ENCODE results near the gene RNASE11.
"Not testable (repeated sequence)": the region's sequence is repeated elsewhere in the genome, so short reads cannot be mapped to it uniquely, and the experiment has no call there.

Gene RNASE11

GRCh38 chr14:20587489-20588154 is at the start of gene RNASE11:
TSS of gene RNASE11 (minus strand) at chr14:20588001.
- DNase-seq, result no peak

DNA sequence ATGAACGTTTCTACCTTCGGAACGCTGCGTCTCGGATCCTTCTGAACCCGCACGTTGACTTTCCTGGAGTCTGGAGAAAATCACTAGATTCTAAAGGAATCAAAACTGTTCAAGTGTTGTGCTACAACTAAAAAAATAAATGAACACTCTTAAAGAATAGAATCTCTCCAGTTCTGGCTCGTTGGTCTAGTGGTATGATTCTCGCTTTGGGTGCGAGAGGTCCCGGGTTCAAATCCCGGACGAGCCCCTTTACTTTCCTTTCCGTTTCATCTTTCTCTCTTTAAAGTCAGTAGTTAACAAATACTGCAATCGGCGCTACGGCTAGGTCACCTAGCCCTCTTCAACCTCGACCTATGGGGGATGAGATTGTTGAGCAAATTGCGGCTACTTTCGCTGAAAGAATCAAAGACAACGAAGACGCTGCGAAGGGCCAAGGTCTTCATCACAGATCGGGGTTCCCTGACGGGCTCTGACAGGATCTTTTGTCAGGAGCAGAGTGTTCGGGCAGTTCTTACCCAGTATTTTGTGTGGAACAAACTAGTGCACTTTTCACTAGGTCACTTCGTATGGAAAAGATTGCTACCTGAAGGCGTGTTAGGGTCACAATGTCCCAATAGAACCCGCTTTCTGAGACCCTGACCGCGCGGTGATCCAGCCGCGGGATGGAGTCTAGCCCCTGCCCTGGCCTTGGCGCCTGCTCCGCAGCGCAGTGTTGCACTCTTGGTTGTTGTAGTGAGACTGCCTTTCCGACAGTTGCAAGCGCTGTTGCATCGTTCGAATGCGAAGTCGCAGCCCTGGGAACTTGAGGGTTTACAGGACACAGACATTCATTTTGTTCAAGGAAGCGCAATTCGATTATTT is 45.3 kb upstream of the RNASE11 start:
- no peak for DNase-seq

DNA sequence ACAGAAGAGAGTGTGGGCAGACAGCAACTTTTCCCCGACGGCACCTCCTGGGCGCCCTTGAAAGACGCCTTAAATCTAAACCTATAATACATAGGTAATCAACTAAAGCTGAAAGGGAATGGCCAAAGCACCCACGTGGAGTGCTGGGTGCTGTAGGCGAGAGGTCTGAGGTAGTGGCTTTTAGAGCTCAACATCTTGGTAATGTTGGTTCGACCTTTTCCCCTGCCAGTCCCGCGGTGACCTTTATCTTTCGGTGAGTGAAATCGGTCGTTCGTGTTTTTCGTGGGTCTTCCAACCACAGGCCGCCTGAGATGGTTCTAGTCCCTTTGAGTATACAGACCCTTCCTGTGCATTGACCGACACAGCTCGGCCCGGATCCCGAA is 44.6 kb upstream of the RNASE11 start:
- DNase-seq, result no peak

- DNase-seq, result no peak
Measured at GRCh38 chr14:20631880-20632389, 44.1 kb upstream of the RNASE11 start.

- no peak for DNase-seq
Measured at GRCh38 chr14:20631023-20631879, 43.5 kb upstream of the RNASE11 start.

DNA sequence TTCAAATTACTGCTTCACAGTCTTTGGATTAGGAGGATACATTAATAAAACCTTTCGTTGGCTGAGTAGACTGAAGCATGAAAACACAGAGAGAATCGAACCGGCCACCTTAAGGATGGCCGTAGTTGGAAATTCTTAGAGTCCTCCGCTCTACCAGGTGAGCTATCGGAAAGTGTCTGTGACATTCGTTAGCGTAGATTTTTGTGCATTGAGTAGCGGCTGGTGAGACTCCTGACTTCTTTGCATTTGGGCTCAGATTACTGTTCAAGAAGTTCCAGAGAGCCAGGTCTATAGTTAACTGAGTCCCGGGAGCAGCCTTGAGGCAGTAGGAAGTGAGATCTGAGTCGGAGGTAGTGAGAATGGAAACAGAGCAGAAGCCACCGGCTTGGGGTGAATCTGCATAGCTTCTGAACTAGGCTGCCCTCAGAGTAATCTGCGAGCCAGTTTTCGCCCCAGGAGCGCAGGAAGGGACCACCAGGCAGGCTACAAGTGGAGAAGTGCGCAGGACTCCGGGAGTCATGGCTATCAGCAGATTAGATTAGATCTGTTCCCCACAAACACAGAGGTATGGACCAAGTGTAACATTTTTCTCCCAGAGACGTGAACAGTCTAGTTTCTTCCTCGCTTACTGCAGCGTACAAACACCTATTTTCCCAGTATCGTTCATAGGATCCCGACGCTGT is 42.7 kb upstream of the RNASE11 start:
- no peak for DNase-seq

DNA sequence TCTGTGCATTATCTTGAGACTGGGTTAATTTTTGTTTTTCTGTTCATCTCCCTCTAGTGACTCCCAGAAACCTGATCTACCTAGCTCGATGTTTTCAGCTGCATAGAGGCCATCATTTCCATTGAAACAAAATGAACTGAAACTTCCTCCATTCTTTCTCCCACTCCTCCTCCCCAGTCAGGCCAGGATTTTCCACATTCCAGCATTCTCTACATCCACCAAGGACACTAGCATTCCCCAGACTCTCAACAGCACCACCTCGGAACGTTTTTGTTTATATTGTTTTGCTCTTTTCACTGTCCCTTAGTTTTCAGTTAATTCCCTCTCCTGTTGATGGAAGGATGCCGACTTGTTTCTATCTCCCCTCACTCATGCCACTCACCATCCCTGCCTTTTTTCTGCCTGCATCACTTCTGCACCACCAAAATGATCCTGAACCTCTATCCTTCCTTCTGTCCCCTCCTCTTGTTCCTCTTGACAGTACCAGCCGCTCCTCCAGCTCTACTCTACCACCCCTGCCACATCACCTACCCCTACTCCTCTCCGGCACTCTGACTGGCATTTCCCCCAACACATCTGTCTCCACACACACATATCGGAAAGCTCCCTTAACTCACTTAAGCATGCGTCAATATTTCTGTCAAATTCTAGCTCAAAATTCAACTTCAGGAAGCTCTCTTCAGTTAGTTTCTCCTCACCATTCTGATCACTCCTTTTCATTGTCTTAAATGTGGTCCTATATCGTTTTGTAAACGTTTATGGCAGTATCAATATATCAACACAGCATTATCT is 40.5 kb upstream of the RNASE11 start:
- DNase-seq, result no peak

DNA sequence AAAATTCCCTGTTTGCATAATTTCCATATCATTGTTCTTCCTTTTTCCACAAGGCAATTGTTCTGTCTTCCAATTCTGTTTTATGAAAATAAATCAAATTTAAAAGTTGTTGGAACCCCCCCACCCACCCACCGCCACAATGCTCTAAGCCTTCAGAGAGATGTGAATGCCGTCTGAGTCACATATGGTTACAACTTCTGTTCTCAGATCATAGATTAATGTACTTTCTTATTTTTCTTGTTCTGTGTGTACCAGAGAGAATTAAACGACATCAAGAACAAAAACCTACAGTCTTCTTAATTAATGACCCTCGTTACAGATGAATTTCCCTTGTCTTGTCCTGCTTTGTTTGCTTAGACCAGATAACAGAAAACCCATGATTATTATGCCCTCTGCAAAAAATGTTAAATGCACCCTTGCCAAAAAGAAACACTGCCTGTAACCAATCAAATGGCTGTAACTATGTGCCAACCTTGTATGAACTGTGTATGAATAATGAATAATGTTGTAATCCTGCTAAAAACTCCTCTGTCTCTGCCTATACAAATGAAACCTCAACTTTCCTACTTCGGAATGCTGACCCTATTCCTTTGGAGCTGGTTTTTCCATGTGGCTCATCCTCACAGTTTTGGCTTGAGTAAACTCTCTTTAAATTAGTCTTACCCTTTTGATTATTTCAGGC is 39.7 kb upstream of the RNASE11 start:
- DNase-seq, result no peak

- no peak for DNase-seq
Measured at GRCh38 chr14:20626274-20626673, 38.5 kb upstream of the RNASE11 start.

DNA sequence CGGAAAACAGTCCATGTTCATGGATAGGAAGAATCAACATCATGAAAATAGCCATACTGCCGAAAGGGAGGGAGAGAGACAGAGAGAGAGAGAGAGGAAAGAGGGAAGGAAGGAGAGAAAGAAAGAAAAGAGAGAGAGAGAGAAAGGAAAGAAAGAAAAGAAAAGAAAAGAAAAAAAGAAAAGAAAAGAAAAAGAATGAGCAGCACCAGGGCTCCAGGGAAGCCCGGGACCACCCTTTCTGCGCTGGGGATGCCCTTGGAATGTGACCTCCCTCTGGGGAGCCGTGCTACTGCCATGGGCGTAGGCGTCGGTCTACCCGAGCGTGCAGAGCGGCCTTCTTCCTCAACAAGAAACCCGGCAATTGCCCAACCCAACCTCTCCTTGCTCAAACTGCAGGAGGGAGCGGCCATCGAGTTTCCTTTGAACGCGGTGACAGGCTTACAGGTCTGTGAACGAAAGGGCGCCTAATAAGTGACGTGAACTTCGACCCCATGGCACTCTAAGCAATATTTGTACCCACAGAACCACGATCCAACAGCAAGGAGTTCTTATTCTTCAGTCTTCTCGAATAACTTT is 36.8 kb upstream of the RNASE11 start:
- DNase-seq, result no peak

DNA sequence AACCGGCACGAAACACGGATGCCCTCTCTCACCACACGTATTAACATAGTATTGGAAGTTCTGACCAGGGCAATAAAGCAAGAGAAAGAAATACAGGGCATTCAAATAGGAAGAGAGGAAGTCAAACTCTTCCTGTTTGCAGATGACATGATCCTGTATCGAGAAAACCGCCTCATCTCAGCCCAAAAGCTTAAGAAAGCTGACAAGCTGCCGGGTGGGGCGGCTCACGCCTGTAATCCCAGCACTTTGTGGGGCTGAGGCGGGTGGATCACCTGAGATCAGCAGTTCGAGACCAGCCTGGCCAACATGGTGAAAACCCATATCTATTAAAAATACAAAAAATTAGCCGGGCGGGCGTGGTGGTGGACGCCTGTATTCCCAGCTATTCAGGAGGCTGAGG is 36.0 kb upstream of the RNASE11 start:
- no peak for DNase-seq

DNA sequence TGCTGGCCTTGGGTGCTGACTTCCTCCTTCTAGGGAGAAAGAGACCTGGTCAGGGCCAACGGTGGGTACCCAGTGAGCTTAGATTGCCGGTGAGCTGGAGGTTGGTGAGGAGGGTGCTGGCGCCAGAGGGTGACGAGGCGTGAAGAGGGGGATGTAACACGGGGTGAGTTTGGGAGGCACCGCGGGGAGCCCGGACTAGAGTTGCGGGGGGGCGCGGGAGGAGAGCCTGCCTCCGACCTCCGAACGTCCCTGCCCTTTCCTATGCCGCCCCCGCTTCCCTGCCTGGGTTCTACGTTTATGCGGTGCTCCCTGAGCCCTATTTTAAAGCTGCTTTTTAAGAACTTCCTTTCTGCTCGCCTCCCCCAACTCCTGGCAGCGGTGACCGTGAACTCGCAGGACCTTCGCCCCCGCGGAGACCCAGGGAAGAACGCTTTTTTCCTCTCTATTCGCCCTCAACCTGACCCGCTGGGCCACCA is 35.1 kb upstream of the RNASE11 start:
- DNase-seq, result no peak

GRCh38 chr14:20620798-20621478 is 33.1 kb upstream of the RNASE11 start:
- no peak for DNase-seq

GRCh38 chr14:20619688-20620087 is 31.9 kb upstream of the RNASE11 start:
- not testable (repeated sequence) for DNase-seq

GRCh38 chr14:20618271-20618749 is 30.5 kb upstream of the RNASE11 start:
- no peak for DNase-seq

- DNase-seq, result no peak
Measured at GRCh38 chr14:20617138-20618003, 29.6 kb upstream of the RNASE11 start.

DNA sequence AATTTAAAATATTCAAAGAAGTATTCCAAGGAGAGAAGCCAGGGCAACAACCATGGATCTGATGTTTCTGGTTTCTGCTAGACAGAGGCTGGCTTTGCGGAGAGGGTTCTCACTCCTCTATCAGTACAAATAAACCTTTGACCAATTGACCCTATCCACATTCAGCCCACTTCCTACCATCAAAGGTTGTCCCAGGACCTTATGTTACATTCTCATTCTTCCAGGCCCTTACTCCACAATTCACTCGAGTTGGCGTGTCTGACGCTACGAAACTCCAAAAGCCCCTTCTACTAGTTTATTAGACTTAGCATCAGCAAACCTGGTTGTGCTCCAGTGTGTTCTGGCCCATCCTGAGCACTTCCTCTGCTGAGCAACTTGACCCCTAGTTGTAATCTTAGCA is 28.2 kb upstream of the RNASE11 start:
- no peak for DNase-seq

GRCh38 chr14:20614038-20614840 is 26.4 kb upstream of the RNASE11 start:
- no peak for DNase-seq
